GM21381 (cell line): ENCODE measurements around the gene TBCD.

Source experiments
- ATAC-seq: cut with Tn5 transposase; IDR thresholded peaks from one replicate; pipeline ENCODE4 v1.9.1; 2021; ENCODE audit warnings: mild to moderate bottlenecking, moderate library complexity; ENCODE audit not compliant: unreplicated experiment

TBCD gene

DNA sequence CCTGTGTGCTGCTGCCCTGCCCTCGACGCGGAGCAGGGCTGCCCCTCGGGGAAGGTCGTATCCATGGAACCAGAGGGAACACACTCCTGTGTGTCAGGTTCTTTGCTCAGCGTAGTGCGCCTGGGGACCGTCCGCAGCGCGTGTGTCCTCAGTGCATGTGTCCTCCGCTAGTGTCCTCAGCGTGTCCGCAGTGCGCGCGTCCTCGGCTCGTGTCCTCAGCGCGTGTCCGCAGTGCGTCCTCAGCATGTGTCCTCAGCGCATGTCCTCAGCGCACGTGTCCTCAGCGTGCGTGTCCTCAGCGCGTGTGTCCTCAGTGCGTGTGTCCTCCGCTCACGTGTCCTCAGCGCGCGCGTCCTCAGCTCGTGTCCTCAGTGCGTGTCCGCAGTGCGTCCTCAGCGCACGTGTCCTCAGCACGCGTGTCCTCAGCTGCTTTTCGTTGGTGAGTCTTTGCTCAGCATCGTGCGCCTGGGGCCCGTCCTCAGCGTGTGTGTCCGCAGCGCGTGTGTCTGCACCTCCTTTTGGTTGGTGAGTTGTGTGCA lies 147.2 kb downstream of the TBCD start:
- no peak for ATAC-seq

DNA sequence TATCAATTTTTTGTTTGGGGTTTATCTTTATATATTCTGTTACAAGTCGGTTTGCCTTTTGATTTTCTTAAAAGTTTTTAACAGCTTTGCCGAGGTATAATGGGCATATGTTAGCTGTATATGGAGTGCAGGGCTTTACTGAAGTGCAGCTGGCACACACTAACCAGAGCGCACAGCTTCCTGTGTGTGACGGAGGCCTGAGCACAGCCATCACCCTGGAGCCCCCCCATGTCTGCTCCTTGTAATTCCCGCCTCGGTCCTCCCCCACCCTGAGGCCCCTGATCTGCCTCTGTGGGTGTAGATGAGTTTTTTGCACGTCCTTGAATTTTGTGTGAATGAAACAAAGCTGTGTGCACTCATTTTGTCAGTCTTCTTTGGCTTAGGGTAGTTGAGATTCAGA lies 148.1 kb downstream of the TBCD start:
- ATAC-seq, result no peak

DNA sequence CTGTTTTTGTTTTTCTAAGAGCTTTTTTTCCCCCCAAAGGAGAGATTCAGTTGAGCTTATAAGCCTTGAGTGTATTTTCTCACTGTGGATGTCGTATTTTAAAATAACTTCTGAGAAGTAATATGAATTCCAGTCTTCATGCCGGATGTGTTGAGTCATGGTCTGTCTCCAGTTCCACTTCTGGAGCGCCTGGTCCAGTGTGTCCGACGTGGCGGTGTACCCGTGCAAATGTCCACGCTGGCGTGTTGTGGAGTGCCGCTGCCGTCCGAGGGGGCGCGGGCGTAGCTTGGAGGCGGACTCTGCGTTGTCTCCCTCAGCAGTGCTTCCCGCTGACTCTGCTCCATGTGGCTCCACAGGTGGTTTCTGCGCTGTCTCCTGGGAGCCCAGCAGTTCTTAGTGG lies 148.9 kb downstream of the TBCD start:
- no peak for ATAC-seq

DNA sequence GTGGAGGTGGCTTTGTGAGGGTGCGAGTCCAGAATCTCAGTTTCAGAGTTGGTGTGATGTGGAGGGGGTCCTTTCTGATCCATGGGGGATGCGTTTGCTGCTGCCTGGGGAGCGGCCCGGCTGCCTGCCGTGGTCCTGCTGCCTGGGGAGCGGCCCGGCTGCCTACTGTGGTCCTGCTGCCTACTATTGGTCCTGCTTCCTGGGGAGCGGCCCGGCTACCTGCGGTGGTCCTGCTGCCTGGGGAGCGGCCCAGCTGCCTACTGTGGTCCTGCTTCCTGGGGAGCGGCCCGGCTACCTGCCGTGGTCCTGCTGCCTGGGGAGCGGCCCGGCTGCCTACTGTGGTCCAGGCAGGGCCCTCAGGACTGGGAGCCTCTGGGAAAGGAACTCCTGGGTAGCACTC lies 149.5 kb downstream of the TBCD start:
- no peak for ATAC-seq

DNA sequence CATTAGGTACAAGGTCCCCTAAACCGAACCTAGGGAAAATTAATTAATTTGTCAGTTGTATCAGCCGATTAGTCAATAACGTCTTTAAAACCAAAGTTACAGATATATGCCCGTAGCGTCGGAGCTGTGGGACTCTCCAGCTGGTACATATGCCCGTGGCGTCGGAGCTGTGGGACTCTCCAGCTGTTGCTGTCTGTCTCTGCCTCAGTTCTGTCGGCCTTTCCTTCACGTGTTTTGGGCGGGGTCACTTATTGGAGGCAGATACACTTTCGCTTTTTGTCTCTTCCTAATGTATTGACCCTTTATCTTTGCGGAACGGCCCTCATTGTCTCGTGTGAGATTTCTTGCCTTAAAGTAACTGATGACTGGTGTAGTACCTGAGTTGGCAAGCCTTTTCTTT lies 150.0 kb downstream of the TBCD start:
- ATAC-seq, result no peak

DNA sequence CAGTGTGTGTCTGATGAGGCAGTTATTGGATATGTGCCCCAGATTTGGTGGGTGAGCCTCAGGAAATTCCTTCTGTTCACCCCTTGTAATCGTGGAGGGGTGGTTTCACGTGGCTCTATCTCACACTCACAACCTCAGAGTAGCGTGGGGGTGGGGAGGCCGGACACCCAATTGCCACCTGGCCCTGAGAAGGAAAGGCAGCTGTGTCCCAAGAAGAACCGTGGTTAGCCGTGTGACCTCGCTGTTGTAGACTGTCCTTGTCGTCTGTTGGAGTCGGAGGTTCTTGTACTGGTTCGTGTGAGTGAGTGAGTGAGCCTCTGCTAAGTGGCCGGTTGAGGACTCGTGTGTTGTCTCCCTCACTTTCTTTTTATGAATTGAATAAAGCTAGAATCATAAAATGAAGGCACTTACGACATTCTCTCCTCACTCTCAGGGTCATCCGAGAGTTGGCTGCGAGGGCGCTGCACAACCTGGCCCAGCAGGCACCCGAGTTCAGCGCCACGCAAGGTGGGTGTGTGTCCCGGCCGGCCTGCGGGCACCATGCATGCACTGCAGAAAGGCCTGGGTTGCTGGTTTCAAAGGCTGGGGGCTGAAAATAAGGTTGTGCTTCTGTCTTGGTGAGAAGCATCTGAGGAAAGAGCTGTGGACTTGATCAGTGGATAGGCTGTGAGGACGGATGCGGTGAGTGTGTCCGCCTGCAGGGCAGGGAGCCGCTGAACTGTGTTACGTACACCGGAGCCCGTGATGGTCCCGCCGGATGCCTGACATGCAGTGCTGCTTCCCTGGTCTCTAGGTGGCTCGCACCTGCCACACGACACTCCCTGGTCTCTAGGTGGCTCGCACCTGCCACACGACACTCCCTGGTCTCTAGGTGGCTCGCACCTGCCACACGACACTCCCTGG lies 151.4 kb downstream of the TBCD start:
- ATAC-seq, result no peak

DNA sequence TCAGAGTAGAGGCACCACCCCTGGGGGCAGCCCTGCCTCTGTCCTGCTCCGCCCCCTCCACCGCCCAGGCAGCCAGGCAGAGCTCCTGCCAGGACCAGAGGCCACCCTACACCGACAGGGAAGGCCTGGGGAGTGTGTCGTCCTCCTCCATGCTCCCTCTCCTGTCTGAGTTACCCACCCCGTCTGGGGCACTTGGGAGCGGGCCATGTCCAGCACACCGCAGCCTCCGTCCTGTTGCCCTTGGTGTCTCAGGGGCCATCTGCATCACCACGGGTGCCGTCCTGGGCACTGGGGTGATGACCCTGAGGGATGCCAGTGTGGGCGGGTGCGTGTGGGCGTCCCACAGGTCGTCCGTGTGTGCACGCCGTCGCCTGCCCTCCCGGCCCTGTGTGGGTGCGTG lies 153.3 kb downstream of the TBCD start:
- no peak for ATAC-seq

DNA sequence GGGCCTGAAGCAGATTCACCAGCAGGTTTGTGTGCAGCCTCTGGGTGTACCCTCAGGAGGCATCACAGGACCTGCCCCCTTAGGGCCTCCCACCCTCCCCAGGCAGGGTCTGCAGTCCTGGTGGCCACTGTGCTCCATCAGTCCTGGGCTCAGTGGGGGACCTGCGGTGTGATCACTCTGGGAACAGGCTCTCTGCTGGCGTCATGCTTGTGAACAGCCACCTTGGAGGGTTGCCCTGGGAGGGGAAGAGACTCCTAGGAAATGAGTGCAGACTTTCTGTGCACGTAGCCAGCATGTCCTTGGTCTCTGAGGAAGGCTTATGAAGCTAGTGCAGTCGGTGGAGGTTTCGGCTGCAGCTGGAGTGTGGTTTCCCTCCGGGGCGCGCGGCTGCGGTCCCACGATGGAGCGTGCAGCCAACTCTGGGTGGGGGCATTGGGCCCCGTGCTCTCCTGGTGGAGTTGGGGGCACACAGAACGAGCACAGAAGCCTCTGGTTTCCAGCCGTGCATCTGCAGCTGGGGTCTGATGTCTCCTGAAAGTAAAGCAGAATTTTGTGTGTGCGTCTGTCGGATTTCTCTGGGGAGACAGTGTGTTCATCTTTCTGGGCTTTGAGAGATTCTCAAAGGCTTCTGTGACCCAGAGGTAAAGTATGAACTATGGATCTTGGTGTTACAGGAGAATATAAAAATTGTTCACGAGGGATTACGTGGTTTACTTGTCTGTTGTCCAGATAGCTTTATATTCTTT lies 156.1 kb downstream of the TBCD start:
- no peak for ATAC-seq

DNA sequence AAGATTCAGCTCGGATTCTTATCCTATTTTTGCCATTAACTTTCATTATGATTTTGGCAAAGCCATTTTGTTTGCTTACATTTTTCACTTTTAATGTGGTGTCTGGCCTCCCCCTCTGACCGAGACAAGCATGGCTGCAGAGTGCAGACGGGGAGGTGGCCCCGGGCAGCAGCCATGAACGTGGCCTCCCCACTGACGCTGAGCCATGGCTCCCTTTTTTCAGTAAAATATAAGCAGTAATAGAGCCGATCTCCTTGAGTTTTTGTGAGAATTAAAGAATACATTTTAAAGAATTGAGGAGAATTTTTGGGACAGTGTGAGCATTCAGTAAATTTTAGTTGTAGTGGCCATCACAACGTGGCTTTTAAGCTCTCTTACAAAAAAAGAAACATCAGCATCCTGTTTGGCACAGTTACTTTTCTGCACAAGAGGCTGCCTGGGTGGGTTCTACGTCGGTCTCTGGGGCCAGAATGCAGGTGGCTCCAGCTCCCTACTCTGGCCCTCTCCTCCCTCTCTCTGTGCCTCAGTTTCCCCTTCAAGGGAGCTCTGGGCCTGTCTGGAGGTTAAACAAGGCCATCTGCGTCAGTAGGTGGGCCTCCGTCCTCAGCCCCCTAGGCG lies 156.8 kb downstream of the TBCD start:
- ATAC-seq, result no peak

DNA sequence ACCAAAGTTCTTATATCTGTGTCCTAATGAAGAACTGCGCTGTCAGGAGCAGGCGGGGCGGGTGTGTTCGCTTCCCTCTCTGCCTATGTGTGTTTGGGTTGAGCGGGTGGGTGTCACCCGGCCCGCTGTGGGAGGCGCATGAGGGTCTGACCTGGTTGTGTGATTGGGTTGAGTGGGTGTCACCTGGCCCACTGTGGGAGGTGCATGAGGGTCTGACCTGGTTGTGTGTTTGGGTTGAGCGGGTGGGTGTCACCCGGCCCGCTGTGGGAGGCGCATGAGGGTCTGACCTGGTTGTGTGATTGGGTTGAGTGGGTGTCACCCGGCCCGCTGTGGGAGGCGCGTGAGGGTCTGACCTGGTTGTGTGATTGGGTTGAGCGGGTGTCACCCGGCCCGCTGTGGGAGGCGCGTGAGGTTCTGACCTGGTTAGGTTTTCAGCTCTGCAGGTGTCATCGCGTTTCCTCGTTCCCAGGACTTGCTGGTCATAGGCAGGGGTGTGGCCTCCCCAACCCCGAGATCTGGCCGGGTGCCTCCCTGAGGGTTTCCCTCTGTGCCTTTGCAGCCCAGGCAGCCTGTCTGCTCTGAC lies 157.5 kb downstream of the TBCD start:
- no peak for ATAC-seq

DNA sequence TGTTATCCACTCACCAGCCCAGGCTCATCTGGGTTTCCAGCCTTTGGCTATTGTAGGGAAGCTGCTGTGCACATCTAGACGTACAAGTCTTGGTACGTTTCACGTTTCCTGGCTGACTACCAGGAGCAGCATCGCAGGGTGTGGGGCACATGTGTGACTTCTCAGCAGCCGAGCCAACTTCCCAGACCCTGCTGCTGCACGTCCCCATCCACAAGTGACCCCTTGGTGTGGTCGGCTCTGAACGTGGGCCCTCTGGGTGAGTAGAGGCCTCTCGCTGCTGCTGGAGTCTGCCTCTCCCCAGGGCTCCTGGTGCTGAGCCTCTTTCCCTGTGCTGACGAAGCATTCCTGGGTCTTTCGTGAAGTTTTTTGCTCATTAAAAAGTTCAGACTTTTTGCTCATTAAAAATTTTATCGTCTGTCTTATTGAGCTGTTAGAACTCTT lies 158.2 kb downstream of the TBCD start:
- no peak for ATAC-seq

DNA sequence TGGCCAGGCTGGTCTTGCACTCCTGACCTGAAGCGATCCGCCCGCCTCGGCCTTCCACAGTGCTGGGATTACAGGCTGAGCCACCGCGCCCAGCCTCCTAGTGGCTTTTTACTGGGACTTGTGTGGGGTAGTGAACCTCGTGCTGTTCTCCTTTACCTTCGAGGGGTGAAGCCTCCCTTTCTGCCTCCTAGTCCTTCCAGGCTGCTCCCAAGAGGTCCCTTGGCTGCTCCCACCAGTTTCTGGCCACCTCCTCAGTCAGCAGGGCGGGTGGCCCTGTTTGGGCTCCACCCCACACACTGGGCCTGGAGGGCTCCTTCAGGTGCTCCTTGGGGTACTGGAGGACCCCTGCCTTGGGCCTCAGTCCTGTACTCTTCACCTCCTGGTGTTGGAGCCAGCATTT lies 158.9 kb downstream of the TBCD start:
- no peak for ATAC-seq

DNA sequence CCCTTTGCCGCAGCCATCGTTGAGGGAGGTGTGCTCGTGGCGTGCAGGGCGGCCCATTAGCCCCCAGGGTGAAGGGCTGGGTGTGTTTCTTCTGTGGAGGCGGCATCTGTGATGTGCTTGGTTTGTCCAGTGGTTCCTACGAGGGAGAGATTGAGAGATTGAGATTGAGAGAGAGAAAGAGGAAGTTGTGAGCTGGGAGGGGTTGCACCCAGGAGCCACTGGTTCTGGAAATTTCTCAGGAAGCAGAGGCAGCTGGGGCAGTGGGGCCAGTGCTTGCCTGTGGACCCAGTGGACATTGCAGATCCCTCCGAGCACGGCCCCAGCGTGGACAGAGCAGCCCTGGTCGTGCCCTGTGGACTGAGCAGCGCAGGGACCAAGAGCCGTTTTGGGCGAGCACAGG lies 160.0 kb downstream of the TBCD start:
- ATAC-seq, result no peak

DNA sequence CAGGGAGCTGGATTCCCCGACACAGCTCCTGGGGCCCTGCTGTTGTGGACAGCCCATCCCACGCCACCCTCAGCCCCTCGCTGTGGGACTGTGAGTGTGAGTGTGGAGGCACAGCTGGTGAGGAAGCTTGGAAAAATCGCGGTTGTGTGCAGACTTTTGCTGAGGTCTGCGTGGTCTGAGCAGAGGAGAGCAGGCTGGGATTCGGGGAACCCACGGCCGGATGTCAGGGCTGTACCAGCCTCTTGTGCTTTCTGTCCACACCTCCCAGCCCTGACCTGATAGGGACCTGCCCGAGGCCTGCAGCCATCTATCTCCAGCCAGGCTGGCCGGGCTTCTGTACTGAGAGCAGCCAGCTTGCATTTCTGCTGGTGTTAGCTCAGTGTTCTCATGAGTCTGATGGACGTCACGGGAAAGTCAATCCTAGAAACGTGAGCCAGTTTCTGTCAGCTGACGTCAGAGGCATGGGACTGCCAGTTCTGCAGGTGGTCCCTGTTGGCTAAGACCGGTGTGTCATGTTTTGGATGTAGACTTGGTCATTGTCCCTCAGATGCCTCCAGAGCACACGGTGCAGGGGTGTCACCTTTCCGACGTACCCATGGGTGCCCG lies 160.7 kb downstream of the TBCD start:
- no peak for ATAC-seq

DNA sequence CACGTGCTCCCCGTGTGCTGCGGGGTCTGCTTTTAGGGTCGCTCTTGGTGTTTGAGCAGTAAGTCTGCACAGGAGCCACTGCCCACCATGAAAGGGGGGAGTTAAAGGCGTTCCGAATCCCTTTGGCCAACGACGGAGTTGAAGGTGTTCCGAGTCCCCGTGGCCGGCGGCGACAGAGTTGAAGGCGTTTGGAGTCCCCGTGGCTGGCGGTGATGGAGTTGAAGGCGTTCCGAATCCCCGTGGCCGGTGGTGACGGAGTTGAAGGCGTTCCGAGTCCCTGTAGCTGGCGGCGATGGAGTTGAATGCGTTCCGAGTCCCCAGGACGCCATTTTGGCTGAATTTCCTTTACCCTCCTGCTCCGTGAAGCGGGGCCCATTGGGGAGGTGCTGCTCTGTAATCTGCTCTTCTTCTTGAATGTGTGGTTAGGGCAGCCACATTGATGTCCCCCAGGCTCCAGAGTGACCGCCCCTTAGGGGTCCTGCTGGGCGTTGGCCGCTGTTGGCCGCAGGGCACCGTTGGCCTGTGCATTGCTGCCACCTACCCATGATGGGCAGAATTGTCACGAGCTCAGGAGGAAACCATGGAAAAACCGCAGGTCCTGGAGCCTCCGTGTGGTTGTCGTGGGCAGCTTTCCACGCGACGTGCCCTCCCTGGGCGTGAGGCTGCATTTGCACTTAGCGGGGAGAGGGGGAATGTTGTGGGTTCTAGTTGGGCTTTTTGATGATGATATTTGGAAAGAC lies 161.6 kb downstream of the TBCD start:
- no peak for ATAC-seq

DNA sequence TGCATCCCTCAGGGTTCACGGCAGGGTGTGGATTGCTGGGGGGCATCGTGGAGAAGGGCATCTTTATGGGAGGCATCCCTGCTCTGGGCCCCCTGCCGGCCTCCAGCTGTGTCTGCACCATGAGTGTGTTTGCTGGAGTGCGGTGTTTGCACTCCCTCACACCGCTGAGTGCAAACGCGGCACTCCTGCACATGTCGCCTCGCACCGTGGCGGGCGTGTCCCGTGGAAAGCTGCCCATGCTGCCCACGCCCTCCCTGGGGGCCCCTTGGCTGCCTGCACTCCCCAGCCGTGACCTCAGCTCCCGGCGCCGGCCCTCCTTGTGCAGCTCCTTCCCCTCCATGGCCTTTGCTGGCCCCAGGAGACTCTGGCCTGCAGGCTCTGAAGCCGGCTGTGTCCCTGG lies 162.5 kb downstream of the TBCD start:
- ATAC-seq, result no peak

DNA sequence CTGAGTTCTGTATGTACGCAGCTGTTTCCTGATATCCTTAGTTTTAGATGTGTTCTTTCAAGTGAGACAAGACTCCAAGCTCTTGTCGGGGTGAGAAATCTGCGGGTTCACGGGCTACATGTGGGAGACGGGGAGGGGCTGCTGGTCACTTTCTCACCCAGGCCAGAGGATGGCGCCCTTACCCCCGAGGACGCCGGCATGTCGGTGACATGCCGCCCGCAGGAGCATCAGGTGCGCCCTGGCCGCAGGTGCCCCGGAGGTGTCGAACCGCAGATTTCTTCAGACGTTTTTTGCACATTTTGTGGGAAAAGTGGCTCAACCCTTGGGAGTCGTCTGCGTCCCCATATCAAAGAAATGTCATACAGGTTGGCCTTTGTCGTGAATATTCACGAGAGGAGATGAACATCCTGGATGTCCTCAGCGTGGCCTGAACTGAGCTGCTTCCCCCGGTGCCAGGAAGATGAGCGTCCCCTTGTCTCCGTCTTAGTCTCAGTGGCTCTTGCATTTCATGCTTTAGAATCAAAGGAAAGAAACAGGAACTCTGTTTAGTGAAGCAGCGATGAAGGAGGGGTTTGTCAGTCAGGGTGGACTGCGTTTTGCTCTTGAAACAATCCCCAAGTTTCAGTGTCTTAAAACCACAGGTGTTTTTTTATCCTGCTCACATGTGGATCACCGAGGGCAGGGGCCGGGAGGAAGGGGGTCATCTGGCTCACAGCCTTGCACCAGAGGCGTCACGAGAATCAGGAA lies 163.3 kb downstream of the TBCD start:
- ATAC-seq, result no peak

DNA sequence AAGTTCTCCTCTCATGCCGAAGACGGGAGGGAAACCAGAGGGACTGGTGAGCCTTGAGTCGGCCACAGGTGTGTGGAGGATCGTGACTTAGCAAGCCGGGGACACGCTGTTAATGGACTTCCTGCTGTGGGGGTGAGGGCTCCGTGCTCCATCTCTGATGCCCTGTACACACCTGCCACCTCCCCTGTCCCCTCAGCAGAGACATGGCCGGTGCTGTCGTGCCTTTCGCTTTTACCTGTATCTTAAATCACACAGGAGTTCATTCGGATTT lies 163.8 kb downstream of the TBCD start:
- ATAC-seq, result no peak

DNA sequence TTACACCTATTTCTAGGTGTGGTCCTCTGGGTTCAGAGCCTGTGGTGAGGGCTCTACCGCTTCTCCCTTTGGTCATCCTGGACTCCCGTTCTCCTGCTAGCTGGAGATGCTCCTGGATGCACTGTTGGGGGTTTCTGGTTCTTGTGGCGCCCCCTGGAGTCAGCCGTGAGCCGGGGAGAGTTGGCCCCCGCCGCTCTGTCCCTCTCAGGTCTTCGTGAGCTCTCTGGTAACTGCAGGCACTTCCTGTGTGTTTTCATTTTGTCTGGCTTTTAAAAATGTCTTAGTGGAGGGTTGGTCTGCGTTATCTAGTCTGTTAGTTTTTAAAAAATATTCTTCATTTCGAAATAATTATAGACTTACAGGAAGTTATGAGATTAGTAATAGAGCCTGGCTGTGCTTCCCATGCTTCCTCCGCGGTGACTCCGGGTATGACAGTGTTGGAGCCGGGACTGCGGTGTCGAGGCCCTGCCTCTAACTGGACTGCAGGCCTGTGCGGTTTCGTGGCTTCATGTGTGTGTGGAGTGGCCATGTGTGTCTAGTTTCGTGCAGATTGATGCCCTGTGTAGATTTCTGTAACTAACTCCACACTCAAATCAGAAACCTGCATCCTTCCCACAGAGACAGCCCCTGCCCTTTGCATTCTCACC lies 166.0 kb downstream of the TBCD start:
- no peak for ATAC-seq
